ENCODE measurements around the gene CRACR2A.

GRCh38 chr12:3592856-3593625, 159.9 kb downstream of the CRACR2A start:
- TF ChIP-seq CTCF (IDR thresholded peaks at IDR 0.05) (no peak), POLR2AphosphoS5 (IDR thresholded peaks at IDR 0.05) (no peak), POLR2A (IDR thresholded peaks at IDR 0.05) (no peak)
